ENCODE data around the gene FNDC3B.
"Not testable (repeated sequence)": the region's sequence is repeated elsewhere in the genome, so short reads cannot be mapped to it uniquely, and the experiment has no call there.

FNDC3B gene

GRCh38 chr3:172039436-172040077 is at the start of gene FNDC3B:
FNDC3B (plus strand) TSS chr3:172039578; CDS start chr3:172112480, 72,902 bp downstream.
- DNase-seq = peak; percentile 96

- DNase-seq = not testable (repeated sequence)
These were observed 49.1 kb upstream of the FNDC3B start for GRCh38 chr3:171990239-171990638.

- no peak for DNase-seq
These were observed 48.2 kb upstream of the FNDC3B start for GRCh38 chr3:171991166-171991565.

- peak; percentile 96 for DNase-seq
These were observed 44.5 kb upstream of the FNDC3B start for GRCh38 chr3:171994646-171995428.

GRCh38 chr3:171995486-171995885 is 43.9 kb upstream of the FNDC3B start:
- peak; percentile 52 for DNase-seq

GRCh38 chr3:171996178-171996817 is 43.1 kb upstream of the FNDC3B start:
- DNase-seq = no peak

- DNase-seq = not testable (repeated sequence)
These were observed 40.6 kb upstream of the FNDC3B start for GRCh38 chr3:171998731-171999130.

- DNase-seq = not testable (repeated sequence)
These were observed 37.8 kb upstream of the FNDC3B start for GRCh38 chr3:172001616-172002015.

- DNase-seq = no peak
These were observed 36.8 kb upstream of the FNDC3B start for GRCh38 chr3:172002512-172003078.

- DNase-seq = no peak
These were observed 36.2 kb upstream of the FNDC3B start for GRCh38 chr3:172003146-172003545.

GRCh38 chr3:172007065-172007370 is 32.4 kb upstream of the FNDC3B start:
- no peak for DNase-seq

GRCh38 chr3:172009803-172010202 is 29.6 kb upstream of the FNDC3B start:
- no peak for DNase-seq

GRCh38 chr3:172012775-172013174 is 26.6 kb upstream of the FNDC3B start:
- no peak for DNase-seq

- DNase-seq = no peak
These were observed 25.2 kb upstream of the FNDC3B start for GRCh38 chr3:172014145-172014544.

- peak; percentile 22 for DNase-seq
These were observed 21.0 kb upstream of the FNDC3B start for GRCh38 chr3:172018364-172018763.

GRCh38 chr3:172020763-172021162 is 18.6 kb upstream of the FNDC3B start:
- no peak for DNase-seq

- DNase-seq = no peak
These were observed 18.2 kb upstream of the FNDC3B start for GRCh38 chr3:172021164-172021563.

GRCh38 chr3:172021859-172022258 is 17.5 kb upstream of the FNDC3B start:
- DNase-seq = no peak

GRCh38 chr3:172023915-172024314 is 15.5 kb upstream of the FNDC3B start:
- DNase-seq = no peak

- no peak for DNase-seq
These were observed 14.7 kb upstream of the FNDC3B start for GRCh38 chr3:172024679-172025078.

- DNase-seq = no peak
These were observed 9.8 kb upstream of the FNDC3B start for GRCh38 chr3:172029425-172030098.

GRCh38 chr3:172030181-172030580 is 9.2 kb upstream of the FNDC3B start:
- no peak for DNase-seq

GRCh38 chr3:172031996-172032395 is 7.4 kb upstream of the FNDC3B start:
- DNase-seq = no peak

Measured in fibroblast of upper back skin (primary cell).